ENCODE data around the gene DPM3.

Gene DPM3

DNA sequence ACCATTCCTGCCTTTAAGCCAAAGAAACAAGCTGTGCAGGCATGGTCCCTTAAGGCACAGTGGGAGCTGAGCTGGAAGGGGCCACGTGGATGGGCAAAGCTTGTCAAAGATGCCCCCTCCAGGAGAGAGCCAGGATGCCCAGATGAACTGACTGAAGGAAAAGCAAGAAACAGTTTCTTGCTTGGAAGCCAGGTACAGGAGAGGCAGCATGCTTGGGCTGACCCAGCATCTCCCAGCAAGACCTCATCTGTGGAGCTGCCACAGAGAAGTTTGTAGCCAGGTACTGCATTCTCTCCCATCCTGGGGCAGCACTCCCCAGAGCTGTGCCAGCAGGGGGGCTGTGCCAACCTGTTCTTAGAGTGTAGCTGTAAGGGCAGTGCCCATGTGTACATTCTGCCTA, 6.0 kb downstream of the DPM3 start:
- TF ChIP-seq, protein P1, sequence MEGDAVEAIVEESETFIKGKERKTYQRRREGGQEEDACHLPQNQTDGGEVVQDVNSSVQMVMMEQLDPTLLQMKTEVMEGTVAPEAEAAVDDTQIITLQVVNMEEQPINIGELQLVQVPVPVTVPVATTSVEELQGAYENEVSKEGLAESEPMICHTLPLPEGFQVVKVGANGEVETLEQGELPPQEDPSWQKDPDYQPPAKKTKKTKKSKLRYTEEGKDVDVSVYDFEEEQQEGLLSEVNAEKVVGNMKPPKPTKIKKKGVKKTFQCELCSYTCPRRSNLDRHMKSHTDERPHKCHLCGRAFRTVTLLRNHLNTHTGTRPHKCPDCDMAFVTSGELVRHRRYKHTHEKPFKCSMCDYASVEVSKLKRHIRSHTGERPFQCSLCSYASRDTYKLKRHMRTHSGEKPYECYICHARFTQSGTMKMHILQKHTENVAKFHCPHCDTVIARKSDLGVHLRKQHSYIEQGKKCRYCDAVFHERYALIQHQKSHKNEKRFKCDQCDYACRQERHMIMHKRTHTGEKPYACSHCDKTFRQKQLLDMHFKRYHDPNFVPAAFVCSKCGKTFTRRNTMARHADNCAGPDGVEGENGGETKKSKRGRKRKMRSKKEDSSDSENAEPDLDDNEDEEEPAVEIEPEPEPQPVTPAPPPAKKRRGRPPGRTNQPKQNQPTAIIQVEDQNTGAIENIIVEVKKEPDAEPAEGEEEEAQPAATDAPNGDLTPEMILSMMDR (IDR thresholded peaks at IDR 0.05; ENCODE audit: low read length, missing control alignments): no peak
- H3K4me3 ChIP-seq (replicated peaks; ENCODE audit: low read depth, low read length): no peak overlapping the region

DNA sequence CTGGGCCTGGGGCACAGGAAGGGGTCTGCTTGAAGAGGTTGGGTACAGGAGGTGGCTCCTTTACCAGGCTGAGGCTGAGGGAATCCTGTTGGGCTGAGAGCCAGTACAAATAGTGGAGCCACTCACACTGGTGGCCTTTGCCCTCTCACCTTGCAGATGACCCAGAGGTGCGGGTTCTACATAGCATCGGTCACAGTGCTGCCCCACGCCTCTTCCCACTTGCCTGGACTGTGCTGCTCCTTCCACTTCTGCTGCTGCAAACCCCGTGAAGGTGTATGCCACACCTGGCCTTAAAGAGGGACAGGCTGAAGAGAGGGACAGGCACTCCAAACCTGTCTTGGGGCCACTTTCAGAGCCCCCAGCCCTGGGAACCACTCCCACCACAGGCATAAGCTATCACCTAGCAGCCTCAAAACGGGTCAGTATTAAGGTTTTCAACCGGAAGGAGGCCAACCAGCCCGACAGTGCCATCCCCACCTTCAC, 6.5 kb downstream of the DPM3 start:
- no peak overlapping the region for H3K4me3 ChIP-seq (replicated peaks; ENCODE audit: low read depth, low read length)
- no peak for DNase-seq (ENCODE audit: low read depth)
- TF ChIP-seq, protein P1 (IDR thresholded peaks at IDR 0.05; ENCODE audit: low read length, missing control alignments): no peak

More for the DNA sequence above, 6.0 kb downstream of the DPM3 start:
- DNase-seq (ENCODE audit: low read depth): no peak

DNA sequence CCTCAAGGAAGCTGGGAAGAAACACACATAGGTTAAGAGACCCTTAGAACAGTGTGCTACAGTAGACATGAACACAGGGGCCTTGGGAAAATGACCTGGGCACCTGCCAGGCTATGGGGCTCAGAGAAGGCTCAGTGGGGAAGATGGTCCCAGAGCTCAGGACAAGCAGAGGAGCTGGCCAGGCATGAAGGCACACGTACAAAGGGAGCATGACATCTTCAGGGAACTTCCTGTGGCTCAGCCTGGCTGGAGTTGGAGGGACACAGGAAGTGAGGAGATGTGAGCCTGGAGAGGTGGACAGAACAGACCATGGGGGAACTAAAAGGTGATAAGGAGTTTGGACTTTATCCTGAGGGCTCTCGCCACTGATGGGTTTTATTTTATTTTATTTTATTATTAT, 8.5 kb downstream of the DPM3 start:
- no peak for DNase-seq (ENCODE audit: low read depth)
- no peak overlapping the region for H3K4me3 ChIP-seq (replicated peaks; ENCODE audit: low read depth, low read length)
- TF ChIP-seq, protein P1 (IDR thresholded peaks at IDR 0.05; ENCODE audit: low read length, missing control alignments): no peak

DNA sequence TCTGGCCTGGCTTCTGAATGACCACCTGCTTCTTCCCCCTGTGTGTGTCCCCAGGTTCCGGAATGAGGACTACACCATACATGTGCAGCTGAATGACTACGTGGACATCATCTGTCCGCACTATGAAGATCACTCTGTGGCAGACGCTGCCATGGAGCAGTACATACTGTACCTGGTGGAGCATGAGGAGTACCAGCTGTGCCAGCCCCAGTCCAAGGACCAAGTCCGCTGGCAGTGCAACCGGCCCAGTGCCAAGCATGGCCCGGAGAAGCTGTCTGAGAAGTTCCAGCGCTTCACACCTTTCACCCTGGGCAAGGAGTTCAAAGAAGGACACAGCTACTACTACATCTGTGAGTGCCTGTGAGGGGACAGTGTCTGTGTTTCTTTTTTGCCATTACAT, 9.0 kb downstream of the DPM3 start:
- H3K4me3 ChIP-seq (replicated peaks; ENCODE audit: low read depth, low read length): no peak overlapping the region
- TF ChIP-seq, protein P1 (IDR thresholded peaks at IDR 0.05; ENCODE audit: low read length, missing control alignments): no peak
- DNase-seq (ENCODE audit: low read depth): no peak

DNA sequence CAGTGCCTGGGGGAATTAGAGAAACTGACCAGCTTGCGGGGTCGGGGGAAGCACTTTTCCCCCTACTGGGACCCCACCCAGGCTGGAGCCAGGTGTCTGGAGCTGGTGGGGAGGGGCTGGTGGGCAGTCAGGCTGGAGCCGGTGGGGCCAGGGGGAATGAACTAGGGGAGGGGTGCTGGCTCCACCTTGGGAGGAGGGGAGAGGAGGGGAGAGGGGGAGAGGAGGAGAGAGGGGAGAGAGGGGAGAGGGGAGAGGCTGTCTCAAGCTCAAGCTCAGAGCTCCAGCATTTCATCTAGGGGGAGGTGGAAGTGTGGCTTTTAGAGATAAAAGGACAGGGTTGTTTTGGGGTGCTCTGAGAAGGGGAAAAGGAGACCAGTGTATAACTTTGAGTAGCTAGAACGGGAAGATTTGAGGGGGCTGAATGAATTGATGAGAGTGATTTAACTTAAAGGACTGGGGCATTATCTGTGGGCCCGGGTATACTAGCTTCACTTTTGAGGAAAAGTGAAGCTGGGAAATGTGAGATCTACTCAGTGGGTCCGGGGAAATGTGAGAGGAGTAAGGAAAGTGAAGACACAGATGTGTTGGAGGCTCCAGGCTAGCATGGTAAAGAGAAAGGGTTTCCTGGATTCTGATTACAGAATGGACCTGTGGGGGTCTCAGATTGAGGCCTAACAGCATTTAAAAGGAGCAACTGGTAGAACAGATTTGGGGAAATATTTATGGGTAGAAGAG, 9.9 kb downstream of the DPM3 start:
- peak overlapping the region; percentile 77 for H3K4me3 ChIP-seq (replicated peaks; ENCODE audit: low read depth, low read length)
- TF ChIP-seq, protein P1 (IDR thresholded peaks at IDR 0.05; ENCODE audit: low read length, missing control alignments): no peak
- no peak for DNase-seq (ENCODE audit: low read depth)

DNA sequence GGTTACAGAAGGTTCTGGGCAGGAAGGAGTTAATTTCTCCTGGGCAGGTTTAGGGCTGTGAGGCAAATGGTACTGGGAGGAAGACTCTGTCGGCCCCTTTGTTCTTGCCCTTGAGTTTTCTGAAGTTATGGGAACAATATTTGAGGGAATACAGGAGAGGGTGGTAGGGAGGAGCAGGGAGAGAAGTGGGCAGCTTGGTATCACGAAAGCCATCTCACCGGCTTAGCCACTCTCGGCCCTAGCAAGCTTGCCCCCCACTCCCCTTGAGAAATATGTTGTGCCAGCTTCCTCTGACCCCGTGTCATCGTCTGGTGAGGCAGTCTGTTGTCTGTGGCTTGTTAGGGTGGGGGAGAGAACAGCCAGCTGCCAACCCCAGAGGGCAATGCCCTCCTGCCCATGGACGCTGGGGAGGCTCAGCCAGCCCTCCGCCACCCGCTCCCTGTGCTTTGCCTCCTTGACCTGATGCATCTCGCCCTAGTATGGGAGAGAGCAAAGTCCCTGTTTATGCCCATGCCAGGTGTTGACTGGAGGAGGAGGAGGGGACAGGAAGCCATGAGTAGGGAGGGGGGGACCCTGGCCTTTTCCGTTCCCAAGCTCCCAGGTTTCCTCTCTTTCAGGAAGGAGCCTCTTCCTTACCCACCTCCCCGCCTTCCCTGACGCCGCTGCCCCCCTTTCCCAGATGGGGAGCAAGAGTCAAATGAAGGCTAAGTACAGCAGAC, 11.4 kb downstream of the DPM3 start:
- peak; percentile 28 for DNase-seq (ENCODE audit: low read depth)
- peak overlapping the region; percentile 77 for H3K4me3 ChIP-seq (replicated peaks; ENCODE audit: low read depth, low read length)
- TF ChIP-seq, protein P1 (IDR thresholded peaks at IDR 0.05; ENCODE audit: low read length, missing control alignments): no peak

Data from fibroblast of pulmonary artery (primary cell).